SHP77 (cell line): Measurements from ENCODE around the gene CDC73.

Experiments used
- DNase-seq, 2 experiments: peaks; one replicate each; lab custom pipeline; 2025; lab: John Stamatoyannopoulos, UW

CDC73 gene

GRCh38 chr1:193121616-193122593, at the start of gene CDC73:
CDC73 (plus strand) TSS chr1:193122031; CDS start chr1:193122201, 170 bp downstream.
- DNase-seq, result peak; percentile 91 to 94

DNA sequence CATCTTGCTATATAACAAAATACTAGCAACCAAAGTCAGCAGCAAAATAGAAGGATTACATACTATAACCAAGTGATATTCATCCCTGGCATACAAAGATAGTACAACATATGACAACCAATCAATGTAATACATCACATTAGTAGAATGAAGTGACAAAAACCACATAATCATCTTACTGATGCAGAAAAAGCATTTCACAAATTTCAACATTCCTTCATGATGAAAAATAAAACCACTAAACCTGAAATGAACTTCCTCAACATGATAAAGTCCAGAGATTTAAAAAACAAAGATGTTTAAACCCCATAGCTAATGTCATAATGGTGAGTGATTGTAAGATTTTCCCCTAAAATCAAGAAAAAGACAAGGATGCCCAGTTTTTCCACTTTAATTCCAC, 43.8 kb upstream of the CDC73 start:
- no peak for DNase-seq

DNA sequence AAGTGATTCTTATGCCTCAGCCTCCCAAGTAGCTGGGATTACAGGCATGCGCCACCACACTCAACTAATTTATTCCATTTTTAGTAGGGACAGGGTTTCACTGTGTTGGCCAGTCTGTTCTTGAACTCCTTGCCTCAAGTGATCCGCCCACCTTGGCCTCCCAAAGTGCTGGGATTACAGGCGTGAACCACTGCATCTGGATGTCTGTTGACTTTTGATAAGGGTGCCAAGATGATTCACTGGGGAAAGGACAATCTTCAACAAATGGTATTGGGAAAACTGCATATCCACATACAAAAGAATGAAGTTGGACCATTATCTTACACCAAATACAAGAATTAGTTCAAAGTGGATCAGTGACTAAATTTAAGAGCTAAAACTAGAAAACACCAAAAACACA, 42.6 kb upstream of the CDC73 start:
- no peak for DNase-seq

DNA sequence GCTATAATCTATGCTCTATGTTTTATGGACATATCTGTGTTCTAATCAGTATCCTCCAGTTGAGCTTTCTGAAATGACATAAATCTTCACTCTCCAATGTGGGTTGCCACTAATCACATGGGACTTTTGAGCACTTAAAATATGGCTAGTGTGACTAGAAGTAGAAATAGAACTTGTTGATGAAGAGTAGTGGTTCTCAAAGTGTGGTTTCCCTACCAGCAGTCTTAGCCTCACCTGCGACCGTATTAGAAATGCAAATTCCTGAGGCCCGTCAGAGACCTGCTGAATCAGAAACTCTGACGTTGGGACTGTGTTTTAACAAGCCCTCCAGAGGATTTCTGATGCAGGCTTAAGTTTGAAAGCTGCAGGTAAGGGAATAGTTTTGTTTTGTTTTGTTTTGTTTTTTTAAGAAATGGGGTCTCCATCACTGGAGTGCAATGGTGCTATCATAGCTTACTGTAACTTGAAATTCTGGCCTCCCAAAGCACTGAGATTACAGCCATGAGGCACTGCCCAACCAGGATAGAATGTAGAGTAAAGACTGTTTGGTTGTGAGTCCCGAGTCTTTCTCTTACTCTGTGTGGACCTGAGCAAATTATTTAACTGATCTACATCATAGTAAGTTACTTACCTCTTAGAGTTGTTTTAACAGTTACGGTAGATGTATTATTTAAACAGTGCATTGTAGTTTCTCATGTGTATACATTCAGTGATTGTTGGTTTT, 38.3 kb upstream of the CDC73 start:
- no peak for DNase-seq

GRCh38 chr1:193085263-193085662, 36.6 kb upstream of the CDC73 start:
- DNase-seq, result no peak

GRCh38 chr1:193086342-193086741, 35.5 kb upstream of the CDC73 start:
- no peak for DNase-seq

DNA sequence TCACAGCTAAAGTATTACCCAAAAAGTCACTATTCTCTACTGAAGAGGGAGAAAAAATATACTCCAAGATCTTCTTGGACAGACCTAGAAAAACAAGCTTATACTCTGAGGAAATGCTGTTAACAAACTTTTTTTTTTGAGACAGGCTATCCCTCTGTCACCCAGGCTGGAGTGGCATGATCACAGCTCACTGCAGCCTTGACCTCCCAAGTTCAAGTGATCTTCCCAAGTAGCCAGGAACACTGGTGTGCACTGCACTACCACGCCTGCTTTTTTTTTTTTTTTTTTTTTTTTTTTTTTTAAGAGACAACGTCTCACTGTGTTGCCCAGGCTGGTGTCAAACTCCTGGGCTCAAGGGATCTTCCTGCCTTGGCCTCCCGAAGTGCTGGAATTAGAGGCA, 33.9 kb upstream of the CDC73 start:
- no peak for DNase-seq

DNA sequence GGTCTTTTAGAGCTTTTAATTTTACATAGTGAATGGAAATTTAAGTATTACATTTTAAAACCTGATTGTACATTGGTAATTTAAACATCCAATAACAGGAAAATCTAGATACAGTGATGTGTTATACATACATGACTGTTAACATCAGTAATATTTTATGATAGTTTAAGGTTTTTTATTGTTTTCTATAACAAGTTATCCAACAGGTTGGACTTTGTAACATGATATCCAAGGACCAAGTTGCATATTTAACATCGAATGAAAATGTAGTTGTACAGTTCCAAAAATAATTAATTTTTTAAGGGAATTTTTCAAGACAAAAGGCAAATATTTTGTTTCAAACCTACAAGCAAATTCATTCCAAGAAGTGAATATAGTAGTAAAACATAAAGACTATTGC, 31.0 kb upstream of the CDC73 start:
- DNase-seq, result no peak

GRCh38 chr1:193094112-193094511, 27.7 kb upstream of the CDC73 start:
- DNase-seq, result no peak

DNA sequence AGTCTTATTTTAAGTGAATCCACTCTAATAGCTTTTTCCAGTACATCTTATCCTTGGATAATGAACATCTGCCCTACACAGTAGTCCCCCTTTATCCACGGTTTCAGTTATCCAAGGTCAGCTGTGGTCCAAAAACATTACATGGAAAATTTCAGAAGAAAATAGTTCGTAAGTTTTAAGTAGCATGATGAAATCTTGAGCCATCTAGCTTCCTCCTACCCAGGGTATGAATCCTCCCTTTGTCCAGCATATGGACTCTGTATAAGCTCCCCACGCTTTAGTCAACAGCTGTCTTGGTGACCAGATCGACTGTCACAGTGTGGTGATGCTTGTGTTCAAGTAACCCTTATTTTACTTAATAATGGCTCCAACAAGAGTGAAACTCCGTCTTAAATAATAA, 19.2 kb upstream of the CDC73 start:
- no peak for DNase-seq

- DNase-seq, result no peak
These were observed 17.9 kb upstream of the CDC73 start for GRCh38 chr1:193103759-193104501.

DNA sequence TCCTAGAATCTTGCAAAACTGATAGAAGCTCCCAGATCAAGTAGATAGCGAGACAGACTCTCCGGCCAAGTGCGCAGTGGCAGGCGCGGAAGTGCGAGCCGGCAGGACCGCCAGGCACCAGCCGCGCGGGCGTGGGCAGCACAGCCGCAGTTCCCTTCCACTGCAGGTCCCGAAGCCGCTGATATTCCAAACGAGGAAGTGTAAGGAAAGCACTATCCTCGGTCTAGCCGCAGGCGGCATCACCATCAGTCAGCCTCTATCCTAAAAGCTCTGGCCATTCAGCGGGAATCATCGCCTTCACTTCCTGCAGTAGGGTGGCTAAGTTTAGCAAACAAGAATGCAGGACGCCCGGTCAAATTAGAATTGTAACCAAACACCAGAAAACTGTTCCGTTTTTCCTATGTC, 17.3 kb upstream of the CDC73 start:
- peak; percentile 7 to 29 for DNase-seq

- peak; percentile 85 to 88 for DNase-seq
These were observed 16.7 kb upstream of the CDC73 start, which contains the start of gene GLRX2 for GRCh38 chr1:193104907-193105820. GLRX2 (minus strand) TSS chr1:193105414; CDS start chr1:193105382, 32 bp downstream.

GRCh38 chr1:193105821-193106177, 16.0 kb upstream of the CDC73 start:
- peak in 1 of 2 experiments; percentile 8 for DNase-seq

GRCh38 chr1:193108471-193108870, 13.4 kb upstream of the CDC73 start:
- no peak for DNase-seq

DNA sequence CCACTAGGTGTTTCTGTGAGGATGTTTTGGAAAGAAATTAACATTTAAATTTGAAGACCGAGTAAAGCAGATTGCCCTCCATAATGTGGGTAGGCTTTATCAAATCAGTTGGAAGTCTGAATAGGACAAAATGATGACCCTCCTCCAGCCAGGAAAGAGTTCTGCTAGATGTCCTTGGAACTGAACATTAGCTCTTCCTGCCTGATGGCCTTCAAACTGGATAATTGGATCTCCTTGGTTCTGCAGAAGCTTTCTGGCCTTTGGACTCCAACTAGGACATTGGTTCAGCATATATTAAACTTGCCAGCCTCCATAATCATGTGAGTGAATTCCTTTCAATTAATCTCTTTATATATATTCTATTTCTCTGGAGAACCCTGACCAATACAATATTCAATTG, 12.2 kb upstream of the CDC73 start:
- DNase-seq, result no peak

DNA sequence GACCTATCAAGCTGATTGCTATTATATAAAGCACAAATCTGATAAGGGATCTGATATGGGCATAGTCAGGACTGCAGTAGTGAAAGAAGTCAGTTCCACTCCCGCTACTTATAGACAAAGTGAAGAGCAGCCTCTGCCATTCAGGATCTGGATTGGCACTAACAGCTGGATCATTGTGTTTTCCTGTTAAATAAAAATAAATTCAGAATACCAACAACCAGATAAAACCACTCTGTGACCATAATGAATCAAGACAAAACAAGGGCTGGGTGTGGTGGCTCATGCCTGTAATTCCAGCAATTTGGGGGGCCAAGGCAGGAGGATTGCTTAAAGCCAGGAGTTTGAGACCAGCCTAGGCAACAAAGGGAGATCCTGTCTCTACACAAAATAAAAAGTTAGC, 11.6 kb upstream of the CDC73 start:
- no peak for DNase-seq

DNA sequence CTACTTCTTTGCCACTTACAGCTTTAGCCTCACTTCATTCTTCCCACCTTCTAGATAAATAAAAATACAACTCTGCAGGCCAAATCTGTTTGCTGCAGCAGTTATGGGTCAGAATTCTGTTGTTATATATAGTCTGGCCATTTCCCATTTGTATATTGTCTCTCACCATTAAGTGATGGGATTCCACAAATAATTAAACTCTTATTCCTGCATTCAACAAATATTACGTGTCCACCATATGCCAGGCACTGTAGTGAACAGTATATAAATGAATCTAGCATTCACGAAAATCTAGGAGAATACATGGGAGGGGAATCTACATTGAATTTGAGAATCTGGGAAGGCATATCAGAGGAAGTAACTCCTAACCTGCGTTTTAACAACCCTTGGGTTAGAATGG, 11.0 kb upstream of the CDC73 start:
- no peak for DNase-seq

DNA sequence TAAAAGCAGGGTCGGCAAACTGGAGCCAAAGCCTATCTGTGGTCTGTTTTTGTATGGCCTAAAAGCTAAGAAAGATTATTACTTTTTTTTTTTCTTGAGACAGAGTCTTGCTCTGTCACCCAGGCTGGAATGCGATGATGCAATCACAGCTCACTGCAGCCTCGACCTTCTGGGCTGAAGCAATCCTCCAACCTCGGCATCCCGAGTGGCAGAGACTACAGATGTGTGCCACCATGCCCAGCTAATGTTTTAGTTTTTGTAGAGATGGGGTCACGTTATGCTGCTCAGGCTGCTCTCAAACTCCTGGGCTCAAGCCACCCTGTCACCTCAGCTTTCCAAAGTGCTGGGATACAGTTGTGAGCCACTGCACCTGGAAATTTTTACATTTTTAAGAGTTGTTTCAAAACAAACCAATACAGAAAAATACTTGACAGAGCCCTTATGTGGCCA, 10.2 kb upstream of the CDC73 start:
- no peak for DNase-seq

GRCh38 chr1:193113258-193113991, 8.4 kb upstream of the CDC73 start:
- DNase-seq, result no peak

GRCh38 chr1:193113992-193114332, 7.9 kb upstream of the CDC73 start:
- DNase-seq, result no peak
